Heart right ventricle (tissue), 16 donors: ENCODE measurements around the gene ARHGEF19. TPM values are rescaled to one million over a fixed set of nuclear protein-coding genes. Genes with fewer than 3 reads are reported as not detected.
A peak's percentile ranks its signal among the peaks of the same experiment; 100 is the strongest.
"Not testable (repeated sequence)": the region's sequence is repeated elsewhere in the genome, so short reads cannot be mapped to it uniquely, and the experiment has no call there.

ENCODE experiments used
- ATAC-seq, 8 donors: fragments of 200-7000 bp; cut with Tn5 transposase; one replicate each; pipeline ENCODE4 v1.9.1; 2020; ENCODE audit warnings: mild to moderate bottlenecking in 8 of 8, moderate library complexity in 8 of 8, moderate number of reproducible peaks in 1 of 8
- DNase-seq, 2 donors: peaks; one replicate each; pipeline ENCODE4 v3.0.0-alpha.2; 2020
- H3K27ac ChIP-seq, 10 donors: fragments of 200-600 bp; sonication (generic) in 2 of 10; one replicate each; pipeline versions ENCODE4 v1.5.0 to v1.8.0; 2020 to 2022; ENCODE audit warnings: mild to moderate bottlenecking in 3 of 10
- H3K27me3 ChIP-seq, 7 donors: fragments of 200-600 bp; one replicate each; pipeline ENCODE4 v1.8.0; 2021 to 2022; ENCODE audit warnings: mild to moderate bottlenecking in 2 of 7
- H3K36me3 ChIP-seq, 9 donors: fragments of 200-600 bp; sonication (generic) in 1 of 9; one replicate each; pipeline versions ENCODE4 v1.5.0 to v1.8.0; 2020 to 2022; ENCODE audit warnings: mild to moderate bottlenecking in 2 of 9
- H3K4me1 ChIP-seq, 9 donors: fragments of 200-600 bp; sonication (generic) in 1 of 9; one replicate each; pipeline versions ENCODE4 v1.5.0 to v1.8.0; 2020 to 2022; ENCODE audit warnings: mild to moderate bottlenecking in 4 of 9
- H3K4me3 ChIP-seq, 10 donors: fragments of 200-600 bp; sonication (generic) in 2 of 10; one replicate each; pipeline versions ENCODE4 v1.5.0 to v1.8.0; 2020 to 2022; ENCODE audit warnings: mild to moderate bottlenecking in 7 of 10, moderate library complexity in 2 of 10
- H3K9me3 ChIP-seq, 11 donors: fragments of 200-600 bp in 10 of 11; sonication (generic) in 2 of 11; one replicate each; pipeline versions ENCODE4 v1.5.0 to v1.8.0; 2013 to 2022; ENCODE audit warnings: mild to moderate bottlenecking in 2 of 11, control low read depth in 1 of 11, moderate library complexity in 1 of 11
- WGBS, 2 donors: extraction: QIAGEN DNeasy Blood & Tissue Kit; methylation state at CpG; one replicate each; pipeline ENCODE4 v1.1.7; 2013; ENCODE audit warnings: inconsistent platforms in 1 of 2; 5-methylcytosine and 5-hydroxymethylcytosine counted together
- intact Hi-C, 10 donors: fragments of 100-400 bp; cut with DNase I; formaldehyde crosslinking; loops; one replicate each; pipeline versions ENCODE4 v1.11.1 to v1.14.2; 2022
- polyA plus RNA-seq, 2 donors: library from polyadenylated mRNA; stranded (reverse); fragments of 200-250 nt; gene quantifications; one replicate each; pipeline ENCODE4 v1.2.3, GENCODE V29; 2013
- total RNA-seq, 10 donors: library from RNA; stranded (reverse); fragmentation: NEBNext Ultra II Directional in 3 of 10; extraction: Animal tissue kit (Norgen Biotek cat#: 25700) in 3 of 10; gene quantifications; one replicate each; pipeline versions ENCODE4 v1.2.1 to v1.2.4, GENCODE V29; 2021 to 2023
- TF ChIP-seq, protein P1 (sequence below), 9 donors: fragments of 200-600 bp; sonication (generic) in 2 of 9; IDR thresholded peaks; one replicate each; pipeline versions ENCODE4 v1.5.0 to v1.8.0; 2021 to 2022; ENCODE audit warnings: antibody characterized with exemption in 9 of 9, mild to moderate bottlenecking in 5 of 9, moderate library complexity in 1 of 9
- donor health status: Arrhythmogenic right ventricular cardiomyopathy.
- donor health status: ischemic (EF 13 %, LVEDD 7.1; RV severe dilation, severe dysfunction).
- donor health status: healthy with polysubstance abuse.
- donor health status: DM: no; HTN: yes; CAD: no.
- donor health status: DM: no; HTN: no; CAD: no.
- donor health status: ischemic (EF 25% LVEDD 6.9; RV normal size, moderate dysfunction).
- donor health status: ischemic (EF 25% LVEDD 5.7; RV mildly dilated, moderate dysfunction).
- donor health status: healthy.
- donor health status: DM: yes; HTN: yes; CAD: no.
- donor health status: Ischemic cardiomyopathy.
- donor health status: ischemic (EF 35%, LVEDD 5.7; RV mildly dilated, moderate dysfunction).
- donor health status: nonischemic (EF 11% LVEDD 7.7; RV severe dilation, severe dysfunction).
- donor health status: DM: yes; HTN: yes; CAD: no.
- donor health status: PGD.
- donor health status: ischemic (EF 29% LVEDD 5.4; RV normal size, mild dysfunction).
- donor health status: nonischemic (EF 23%, LVEDD 6.1; RV moderate dilation, normal function).

The ARHGEF19 gene
- total and polyA plus RNA-seq, 12 donors: 0.49 to 5.4 (median 1.6) TPM

DNA sequence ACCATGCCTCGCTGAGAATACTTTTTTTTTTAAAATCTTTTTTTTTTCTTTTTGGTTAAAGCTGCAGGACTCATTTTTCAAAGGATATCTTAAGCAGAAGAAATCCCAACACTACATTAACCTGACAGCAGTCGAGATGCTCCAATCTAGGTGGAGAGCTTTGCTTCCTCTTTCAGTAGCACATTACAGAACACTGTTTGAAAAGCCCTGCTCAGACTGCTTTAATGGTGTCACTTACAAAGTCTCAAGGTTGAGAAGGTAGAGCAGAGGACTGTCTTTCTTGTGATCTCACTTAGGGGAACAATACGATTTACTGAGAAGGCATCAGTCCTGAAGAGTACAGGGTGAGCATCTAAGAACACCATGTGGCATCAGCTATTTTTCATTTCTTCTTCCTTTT lies 45.5 kb upstream of the ARHGEF19 start:
- Histone ChIP-seq H3K36me3 (peaks cover 0 to 61% (median 15%) of the 10 kb centered on the region in 9 donors), H3K27me3 (no peaks in the 10 kb centered on the region), H3K4me3 (no peak overlapping the region), H3K4me1 (peaks cover 7 to 33% (median 18%) of the 10 kb centered on the region in 9 donors), H3K27ac (no peak overlapping the region), H3K9me3 (no peaks in the 10 kb centered on the region)
- DNase-seq: no peak
- intact Hi-C loops: no loop called here
- TF ChIP-seq, protein P1, sequence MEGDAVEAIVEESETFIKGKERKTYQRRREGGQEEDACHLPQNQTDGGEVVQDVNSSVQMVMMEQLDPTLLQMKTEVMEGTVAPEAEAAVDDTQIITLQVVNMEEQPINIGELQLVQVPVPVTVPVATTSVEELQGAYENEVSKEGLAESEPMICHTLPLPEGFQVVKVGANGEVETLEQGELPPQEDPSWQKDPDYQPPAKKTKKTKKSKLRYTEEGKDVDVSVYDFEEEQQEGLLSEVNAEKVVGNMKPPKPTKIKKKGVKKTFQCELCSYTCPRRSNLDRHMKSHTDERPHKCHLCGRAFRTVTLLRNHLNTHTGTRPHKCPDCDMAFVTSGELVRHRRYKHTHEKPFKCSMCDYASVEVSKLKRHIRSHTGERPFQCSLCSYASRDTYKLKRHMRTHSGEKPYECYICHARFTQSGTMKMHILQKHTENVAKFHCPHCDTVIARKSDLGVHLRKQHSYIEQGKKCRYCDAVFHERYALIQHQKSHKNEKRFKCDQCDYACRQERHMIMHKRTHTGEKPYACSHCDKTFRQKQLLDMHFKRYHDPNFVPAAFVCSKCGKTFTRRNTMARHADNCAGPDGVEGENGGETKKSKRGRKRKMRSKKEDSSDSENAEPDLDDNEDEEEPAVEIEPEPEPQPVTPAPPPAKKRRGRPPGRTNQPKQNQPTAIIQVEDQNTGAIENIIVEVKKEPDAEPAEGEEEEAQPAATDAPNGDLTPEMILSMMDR (IDR thresholded peaks at IDR 0.05): no peak
- no peak for ATAC-seq
- 92 to 99% methylated on average over 3 of the region's 3 CpGs for WGBS, 2 donors

DNA sequence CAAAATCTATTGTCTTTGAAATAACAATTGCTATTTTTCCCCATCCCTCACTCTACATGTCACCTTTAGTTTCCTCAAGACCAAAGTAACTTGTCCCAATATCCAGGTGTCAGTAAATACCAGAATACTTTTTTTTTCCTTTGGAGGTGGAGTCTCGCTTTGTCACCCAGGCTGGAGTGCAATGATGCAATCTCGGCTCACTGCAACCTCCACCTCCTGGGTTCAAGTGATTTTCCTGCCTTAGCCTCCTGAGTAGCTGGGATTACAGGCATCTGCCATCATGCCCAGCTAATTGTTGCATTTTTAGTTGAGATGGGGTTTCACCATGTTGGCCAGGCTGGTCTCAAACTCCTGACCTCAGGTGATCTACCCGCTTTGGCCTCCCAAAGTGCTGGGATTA lies 45.1 kb upstream of the ARHGEF19 start:
- H3K4me3 ChIP-seq, H3K27ac ChIP-seq, DNase-seq, intact Hi-C loops, H3K27me3 ChIP-seq, ATAC-seq, H3K9me3 ChIP-seq: not testable (repeated sequence)
- 96 to 97% methylated on average over 3 of the region's 3 CpGs for WGBS, 2 donors
- Histone ChIP-seq H3K36me3 (peaks cover 0 to 62% (median 15%) of the 10 kb centered on the region in 9 donors), H3K4me1 (peaks cover 7 to 33% (median 18%) of the 10 kb centered on the region in 9 donors)

DNA sequence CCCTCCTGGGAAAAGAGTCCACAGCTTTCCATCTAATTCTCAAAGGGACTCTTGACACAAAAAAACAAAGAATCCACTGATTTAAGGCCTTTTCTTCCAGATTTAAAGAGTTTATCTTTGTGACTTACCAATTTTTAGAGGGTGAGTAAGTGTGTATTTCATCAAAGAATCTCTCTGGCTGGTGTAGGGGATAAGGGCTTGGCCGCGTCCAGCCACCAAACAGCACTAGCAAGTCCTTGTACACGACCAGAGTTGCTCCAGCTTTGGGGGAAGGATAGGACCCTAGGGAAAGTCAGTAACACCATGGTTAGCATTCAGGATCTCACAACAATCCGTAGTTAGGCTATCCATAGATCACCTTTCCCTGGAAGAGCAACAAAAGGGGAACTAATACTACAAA lies 44.0 kb upstream of the ARHGEF19 start:
- TF ChIP-seq, protein P1 (IDR thresholded peaks at IDR 0.05): no peak
- DNase-seq: no peak
- intact Hi-C loops: no loop called here
- Histone ChIP-seq H3K4me3 (no peak overlapping the region), H3K36me3 (peaks cover 0 to 68% (median 24%) of the 10 kb centered on the region in 9 donors), H3K27ac (no peak overlapping the region), H3K9me3 (no peaks in the 10 kb centered on the region), H3K4me1 (peaks cover 7 to 33% (median 20%) of the 10 kb centered on the region in 9 donors), H3K27me3 (no peaks in the 10 kb centered on the region)
- no peak for ATAC-seq
- WGBS, 2 donors: 78 to 83% methylated on average over 4 of the region's 4 CpGs

DNA sequence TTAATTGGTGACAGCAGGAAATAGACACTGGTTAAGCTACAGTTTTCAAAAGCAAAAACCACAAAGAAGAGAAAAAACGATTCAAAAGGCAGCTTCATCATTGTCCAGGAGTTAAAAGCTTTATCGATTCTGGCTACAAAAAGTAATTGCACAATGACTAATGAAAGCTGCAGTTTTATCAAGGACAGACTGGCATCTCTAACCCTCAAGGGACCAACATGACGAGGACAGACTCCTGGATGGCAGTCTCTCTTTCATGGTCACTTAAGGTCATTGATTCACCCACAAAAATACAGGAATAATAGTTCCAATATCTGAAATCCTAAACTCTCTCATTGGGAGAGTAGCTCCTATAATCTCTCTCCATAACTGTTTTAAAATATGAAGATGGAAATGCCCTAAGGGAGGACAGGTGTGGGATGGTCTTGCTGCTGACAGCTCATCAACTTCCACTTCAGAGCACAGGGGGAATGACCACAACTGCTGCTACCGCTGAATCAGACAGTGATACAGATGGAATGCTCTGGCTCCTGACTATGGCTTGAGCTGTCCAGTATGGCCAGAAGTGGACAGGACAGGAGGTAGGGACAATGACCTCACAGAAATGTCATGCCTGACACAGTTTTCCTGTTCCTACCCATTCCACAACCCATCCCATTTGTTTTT lies 41.9 kb upstream of the ARHGEF19 start:
- Histone ChIP-seq H3K4me1 (peaks cover 17 to 45% (median 34%) of the 10 kb centered on the region in 9 donors), H3K36me3 (peaks cover 0 to 88% (median 27%) of the 10 kb centered on the region in 9 donors), H3K27ac (peak overlapping the region in 4 of 10 donors; percentile 8 to 39 (median 16)), H3K4me3 (no peak overlapping the region), H3K27me3 (no peaks in the 10 kb centered on the region), H3K9me3 (no peaks in the 10 kb centered on the region)
- TF ChIP-seq, protein P1 (IDR thresholded peaks at IDR 0.05): no peak
- intact Hi-C loops: no loop called here
- WGBS, 2 donors: 42 to 45% methylated on average over 4 of the region's 4 CpGs
- DNase-seq (no peak), ATAC-seq (peak in 5 of 8 donors; percentile 31 to 76 (median 46))

DNA sequence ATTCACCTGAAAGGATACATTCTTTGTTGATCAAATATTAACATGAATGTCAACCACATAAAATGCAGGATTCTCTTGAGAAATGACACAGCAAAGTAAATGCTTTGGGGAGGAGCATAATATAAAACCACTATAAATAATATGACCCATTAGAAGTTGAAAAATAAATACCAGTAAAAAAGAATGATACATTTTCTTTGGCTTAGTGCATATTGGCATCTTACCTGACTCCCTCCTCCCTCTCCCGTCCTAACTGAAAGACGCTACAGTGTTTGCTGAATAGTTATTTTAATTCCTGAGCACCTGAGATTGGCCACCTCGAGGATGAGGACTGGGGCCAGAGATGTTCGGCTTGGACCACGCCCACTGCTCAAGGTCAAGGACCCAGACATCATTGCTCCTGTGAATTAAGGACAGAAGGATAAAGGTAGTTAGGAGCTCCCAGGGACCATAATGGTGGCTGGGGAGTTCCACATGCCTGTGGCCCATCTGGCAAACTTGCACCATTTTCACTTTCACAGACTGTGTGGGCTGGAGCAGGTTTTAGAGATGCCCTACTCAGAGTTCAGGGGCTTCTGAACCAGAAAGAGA lies 41.0 kb upstream of the ARHGEF19 start:
- ATAC-seq (no peak), DNase-seq (no peak)
- Histone ChIP-seq H3K27me3 (no peaks in the 10 kb centered on the region), H3K36me3 (peaks cover 0 to 79% (median 27%) of the 10 kb centered on the region in 9 donors), H3K27ac (peak overlapping the region in 4 of 10 donors; percentile 4 to 39 (median 8)), H3K4me3 (no peak overlapping the region), H3K4me1 (peaks cover 26 to 54% (median 44%) of the 10 kb centered on the region in 9 donors), H3K9me3 (no peaks in the 10 kb centered on the region)
- intact Hi-C loops: no loop called here
- TF ChIP-seq, protein P1 (IDR thresholded peaks at IDR 0.05): no peak
- 78 to 80% methylated on average over 5 of the region's 5 CpGs for WGBS, 2 donors
